GM12878 (cell line): ENCODE results near the gene WDTC1. TPM values are rescaled to one million over a fixed set of nuclear protein-coding genes. Genes with fewer than 3 reads are reported as not detected.

Experiments
- ATF7 ChIP-seq: fragments of 450-650 bp; IDR thresholded peaks from 2 replicates; pipeline ENCODE4 v1.6.1; 2016; ENCODE audit warnings: low read depth, mild to moderate bottlenecking
- BCL11A ChIP-seq: IDR thresholded peaks from 2 replicates; pipeline ENCODE4 v1.6.1; 2011; ENCODE audit warnings: low read depth, low read length
- ETV6 ChIP-seq, 2 experiments: fragments of 450-650 bp in 1 of 2; IDR thresholded peaks in 1 of 2; conservative IDR thresholded peaks in 1 of 2; 2 replicates each; pipeline ENCODE4 v1.6.1; 2014; ENCODE audit warnings: antibody characterized with exemption in 1 of 2, borderline replicate concordance in 1 of 2, low read depth in 1 of 2, mild to moderate bottlenecking in 1 of 2, moderate library complexity in 1 of 2
- FOS ChIP-seq: IDR thresholded peaks from 3 replicates; pipeline ENCODE4 v1.6.1; 2011; ENCODE audit warnings: borderline replicate concordance; ENCODE audit not compliant: insufficient read length; ENCODE audit errors: extremely low read depth
- LARP7 ChIP-seq: fragments of 450-650 bp; IDR thresholded peaks from 2 replicates; pipeline ENCODE4 v1.6.1; 2017; ENCODE audit warnings: mild to moderate bottlenecking
- MEF2A ChIP-seq: IDR thresholded peaks from 2 replicates; pipeline ENCODE4 v1.6.1; 2011; ENCODE audit warnings: low read depth, mild to moderate bottlenecking, low read length, moderate library complexity; ENCODE audit not compliant: insufficient read depth
- MXI1 ChIP-seq: fragments of 150-350 bp; IDR thresholded peaks from 2 replicates; pipeline ENCODE4 v1.6.1; 2011; ENCODE audit warnings: low read depth, mild to moderate bottlenecking, inconsistent platforms, low read length, improper control_type of control experiment
- POLR2A ChIP-seq: IDR thresholded peaks from 2 replicates; pipeline ENCODE4 v1.6.1; 2011; ENCODE audit warnings: low read depth, mild to moderate bottlenecking, low read length
- RB1 ChIP-seq: fragments of 450-650 bp; formaldehyde crosslinking; IDR thresholded peaks from 2 replicates; pipeline ENCODE4 v1.6.1; 2017; ENCODE audit warnings: mild to moderate bottlenecking, borderline replicate concordance
- RCOR1 ChIP-seq: conservative IDR thresholded peaks from 2 replicates; pipeline ENCODE4 v1.6.1; 2012; ENCODE audit warnings: low read depth, low read length, improper control_type of control experiment
- RFX5 ChIP-seq: IDR thresholded peaks from 2 replicates; pipeline ENCODE4 v1.6.1; 2011; ENCODE audit warnings: low read depth, low read length, improper control_type of control experiment
- SMAD1 ChIP-seq: fragments of 450-650 bp; IDR thresholded peaks from 2 replicates; pipeline ENCODE4 v1.6.1; 2018; ENCODE audit warnings: mild to moderate bottlenecking, low read depth; ENCODE audit not compliant: partially characterized antibody
- SRF ChIP-seq, 2 experiments: IDR thresholded peaks; 2 replicates each; pipeline ENCODE4 v1.6.1; 2011; ENCODE audit warnings: low read depth in 2 of 2, low read length in 2 of 2, mild to moderate bottlenecking in 1 of 2, moderate library complexity in 1 of 2
- TBL1XR1 ChIP-seq: IDR thresholded peaks from 2 replicates; pipeline ENCODE4 v1.6.1; 2012; ENCODE audit warnings: low read depth, low read length, improper control_type of control experiment
- ZBED1 ChIP-seq: IDR thresholded peaks from 2 replicates; pipeline ENCODE4 v1.6.1; 2016; ENCODE audit warnings: borderline replicate concordance
- ZNF207 ChIP-seq: fragments of 450-650 bp; IDR thresholded peaks from 2 replicates; pipeline ENCODE4 v1.6.1; 2014; ENCODE audit warnings: antibody characterized with exemption, mild to moderate bottlenecking, borderline replicate concordance
- ZZZ3 ChIP-seq: IDR thresholded peaks from 2 replicates; pipeline ENCODE4 v1.6.1; 2011; ENCODE audit warnings: low read depth; ENCODE audit not compliant: control insufficient read depth, insufficient read length
- polyA plus RNA-seq, 11 experiments: library from polyadenylated mRNA; depleted of rRNA in 4 of 11; unstranded in 6 of 11; stranded (reverse) in 5 of 11; fragments of >200 nt; fragmentation: Nextera tagmentation in 4 of 11; fragmentation: Illumina TruSeq in 1 of 11; extraction: Ambion mirVana in 4 of 11; extraction: Trizol in 1 of 11; gene quantifications; 1 replicate in 1 of 11; 2 replicates in 10 of 11; pipeline versions ENCODE4 v1.2.1 to v1.2.3, GENCODE V29; 2011 to 2016; ENCODE audit warnings: inconsistent platforms in 2 of 11, missing spikeins in 2 of 11, low read depth in 1 of 11
- total RNA-seq, 4 experiments: library from RNA; depleted of rRNA in 3 of 4; stranded (reverse); fragments of >200 nt in 3 of 4; fragmentation: Illumina TruSeq in 1 of 4; extraction: Trizol in 1 of 4; gene quantifications; 2 replicates each; pipeline versions ENCODE4 v1.2.1 to v1.2.3, GENCODE V29; 2013 to 2021
- TF ChIP-seq, protein P1 (sequence below): fragments of 150-350 bp; IDR thresholded peaks from 2 replicates; pipeline ENCODE4 v1.6.1; 2014; ENCODE audit warnings: mild to moderate bottlenecking, low read depth, low read length
- TF ChIP-seq, protein P2 (sequence below): IDR thresholded peaks from 2 replicates; pipeline ENCODE4 v1.6.1; 2011; ENCODE audit warnings: borderline replicate concordance, low read depth, mild to moderate bottlenecking, moderate library complexity, low read length; ENCODE audit not compliant: insufficient read depth, poor library complexity, severe bottlenecking
- TF ChIP-seq, protein P3 (sequence below): fragments of 450-650 bp; IDR thresholded peaks from 2 replicates; pipeline ENCODE4 v1.6.1; 2018; ENCODE audit warnings: mild to moderate bottlenecking, low read depth, moderate library complexity; ENCODE audit not compliant: partially characterized antibody
- TF ChIP-seq, protein P4 (sequence below): fragments of 450-650 bp; formaldehyde crosslinking; IDR thresholded peaks from 2 replicates; pipeline ENCODE4 v1.4.0; 2022; ENCODE audit warnings: mild to moderate bottlenecking, moderate library complexity

WDTC1 gene
- total and polyA plus RNA-seq, 10 of the 15 experiments (the other 5 are each of a cell fraction or from before 2014, with no cell fraction given) = 0.21 to 28.7 (median 7.6) TPM

DNA sequence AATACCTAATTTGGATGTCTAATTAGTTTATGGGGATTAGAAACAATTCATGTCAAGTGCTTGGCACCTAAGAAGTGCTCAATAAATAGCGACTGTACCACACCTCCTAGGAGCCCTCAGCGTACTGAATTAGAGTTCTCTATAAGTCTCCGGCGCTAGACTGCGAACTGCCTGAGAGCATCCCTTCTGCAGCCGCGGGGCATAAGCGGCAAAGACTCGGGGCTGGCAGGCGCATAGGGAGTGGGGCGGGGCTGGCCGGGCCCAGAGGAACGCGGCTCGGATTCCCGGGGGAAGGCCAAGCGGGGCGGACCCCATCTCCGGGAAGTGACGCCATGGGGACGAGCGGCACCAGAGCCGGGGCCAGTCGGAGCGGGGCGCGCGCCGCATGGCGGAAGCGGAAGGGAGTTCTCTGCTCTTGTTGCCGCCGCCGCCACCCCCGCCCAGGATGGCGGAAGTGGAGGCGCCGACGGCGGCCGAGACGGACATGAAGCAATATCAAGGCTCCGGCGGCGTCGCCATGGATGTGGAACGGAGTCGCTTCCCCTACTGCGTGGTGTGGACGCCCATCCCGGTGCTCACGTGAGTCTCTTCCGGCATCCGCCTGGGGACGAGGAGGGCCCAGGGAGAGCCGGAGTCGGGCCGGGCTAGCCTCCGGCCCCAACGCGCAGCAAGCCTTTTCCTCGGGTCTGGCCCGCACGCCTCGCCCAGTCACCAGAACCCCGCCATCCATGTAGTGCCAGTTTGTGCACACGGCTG lies 87.6 kb downstream of the WDTC1 start, which contains the start of gene TMEM222 (continued):
- TF ChIP-seq, protein P1, sequence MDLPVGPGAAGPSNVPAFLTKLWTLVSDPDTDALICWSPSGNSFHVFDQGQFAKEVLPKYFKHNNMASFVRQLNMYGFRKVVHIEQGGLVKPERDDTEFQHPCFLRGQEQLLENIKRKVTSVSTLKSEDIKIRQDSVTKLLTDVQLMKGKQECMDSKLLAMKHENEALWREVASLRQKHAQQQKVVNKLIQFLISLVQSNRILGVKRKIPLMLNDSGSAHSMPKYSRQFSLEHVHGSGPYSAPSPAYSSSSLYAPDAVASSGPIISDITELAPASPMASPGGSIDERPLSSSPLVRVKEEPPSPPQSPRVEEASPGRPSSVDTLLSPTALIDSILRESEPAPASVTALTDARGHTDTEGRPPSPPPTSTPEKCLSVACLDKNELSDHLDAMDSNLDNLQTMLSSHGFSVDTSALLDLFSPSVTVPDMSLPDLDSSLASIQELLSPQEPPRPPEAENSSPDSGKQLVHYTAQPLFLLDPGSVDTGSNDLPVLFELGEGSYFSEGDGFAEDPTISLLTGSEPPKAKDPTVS = no peak
- TF ChIP-seq ETV6 (conservative IDR thresholded peaks at IDR 0.05 in 1 of 2, IDR thresholded peaks at IDR 0.05 in 1 of 2; ENCODE audit: borderline replicate concordance in 1 of 2, low read depth in 1 of 2) (peak in 1 of 2 experiments; percentile 73; a peak in 2 of 4 replicates), RFX5 (peak; percentile 75), BCL11A (no peak), ATF7 (peak; percentile 75), SMAD1 (no peak), ZNF207 (peak; percentile 97; the same call in 1 of the 2 replicates), FOS (no peak), SRF (IDR thresholded peaks at IDR 0.05; ENCODE audit: low read depth in 2 of 2, low read length in 2 of 2) (peak; percentile 47 to 87; a peak in 3 of 4 replicates), RCOR1 (no peak), ZZZ3 (no peak), TBL1XR1 (peak; percentile 84), MEF2A (0 out of 2 replicates have a peak, but pooled peaks have one; percentile 6), MXI1 (no peak; the same call in none of the 2 replicates), RB1 (peak; percentile 93; the same call in 1 of the 2 replicates), POLR2A (peak; percentile 93), LARP7 (peak; percentile 92), ZBED1 (no peak)
- TF ChIP-seq, protein P2, sequence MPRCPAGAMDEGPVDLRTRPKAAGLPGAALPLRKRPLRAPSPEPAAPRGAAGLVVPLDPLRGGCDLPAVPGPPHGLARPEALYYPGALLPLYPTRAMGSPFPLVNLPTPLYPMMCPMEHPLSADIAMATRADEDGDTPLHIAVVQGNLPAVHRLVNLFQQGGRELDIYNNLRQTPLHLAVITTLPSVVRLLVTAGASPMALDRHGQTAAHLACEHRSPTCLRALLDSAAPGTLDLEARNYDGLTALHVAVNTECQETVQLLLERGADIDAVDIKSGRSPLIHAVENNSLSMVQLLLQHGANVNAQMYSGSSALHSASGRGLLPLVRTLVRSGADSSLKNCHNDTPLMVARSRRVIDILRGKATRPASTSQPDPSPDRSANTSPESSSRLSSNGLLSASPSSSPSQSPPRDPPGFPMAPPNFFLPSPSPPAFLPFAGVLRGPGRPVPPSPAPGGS = peak; percentile 69
- TF ChIP-seq, protein P3, sequence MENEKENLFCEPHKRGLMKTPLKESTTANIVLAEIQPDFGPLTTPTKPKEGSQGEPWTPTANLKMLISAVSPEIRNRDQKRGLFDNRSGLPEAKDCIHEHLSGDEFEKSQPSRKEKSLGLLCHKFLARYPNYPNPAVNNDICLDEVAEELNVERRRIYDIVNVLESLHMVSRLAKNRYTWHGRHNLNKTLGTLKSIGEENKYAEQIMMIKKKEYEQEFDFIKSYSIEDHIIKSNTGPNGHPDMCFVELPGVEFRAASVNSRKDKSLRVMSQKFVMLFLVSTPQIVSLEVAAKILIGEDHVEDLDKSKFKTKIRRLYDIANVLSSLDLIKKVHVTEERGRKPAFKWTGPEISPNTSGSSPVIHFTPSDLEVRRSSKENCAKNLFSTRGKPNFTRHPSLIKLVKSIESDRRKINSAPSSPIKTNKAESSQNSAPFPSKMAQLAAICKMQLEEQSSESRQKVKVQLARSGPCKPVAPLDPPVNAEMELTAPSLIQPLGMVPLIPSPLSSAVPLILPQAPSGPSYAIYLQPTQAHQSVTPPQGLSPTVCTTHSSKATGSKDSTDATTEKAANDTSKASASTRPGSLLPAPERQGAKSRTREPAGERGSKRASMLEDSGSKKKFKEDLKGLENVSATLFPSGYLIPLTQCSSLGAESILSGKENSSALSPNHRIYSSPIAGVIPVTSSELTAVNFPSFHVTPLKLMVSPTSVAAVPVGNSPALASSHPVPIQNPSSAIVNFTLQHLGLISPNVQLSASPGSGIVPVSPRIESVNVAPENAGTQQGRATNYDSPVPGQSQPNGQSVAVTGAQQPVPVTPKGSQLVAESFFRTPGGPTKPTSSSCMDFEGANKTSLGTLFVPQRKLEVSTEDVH = peak; percentile 90
- TF ChIP-seq, protein P4, sequence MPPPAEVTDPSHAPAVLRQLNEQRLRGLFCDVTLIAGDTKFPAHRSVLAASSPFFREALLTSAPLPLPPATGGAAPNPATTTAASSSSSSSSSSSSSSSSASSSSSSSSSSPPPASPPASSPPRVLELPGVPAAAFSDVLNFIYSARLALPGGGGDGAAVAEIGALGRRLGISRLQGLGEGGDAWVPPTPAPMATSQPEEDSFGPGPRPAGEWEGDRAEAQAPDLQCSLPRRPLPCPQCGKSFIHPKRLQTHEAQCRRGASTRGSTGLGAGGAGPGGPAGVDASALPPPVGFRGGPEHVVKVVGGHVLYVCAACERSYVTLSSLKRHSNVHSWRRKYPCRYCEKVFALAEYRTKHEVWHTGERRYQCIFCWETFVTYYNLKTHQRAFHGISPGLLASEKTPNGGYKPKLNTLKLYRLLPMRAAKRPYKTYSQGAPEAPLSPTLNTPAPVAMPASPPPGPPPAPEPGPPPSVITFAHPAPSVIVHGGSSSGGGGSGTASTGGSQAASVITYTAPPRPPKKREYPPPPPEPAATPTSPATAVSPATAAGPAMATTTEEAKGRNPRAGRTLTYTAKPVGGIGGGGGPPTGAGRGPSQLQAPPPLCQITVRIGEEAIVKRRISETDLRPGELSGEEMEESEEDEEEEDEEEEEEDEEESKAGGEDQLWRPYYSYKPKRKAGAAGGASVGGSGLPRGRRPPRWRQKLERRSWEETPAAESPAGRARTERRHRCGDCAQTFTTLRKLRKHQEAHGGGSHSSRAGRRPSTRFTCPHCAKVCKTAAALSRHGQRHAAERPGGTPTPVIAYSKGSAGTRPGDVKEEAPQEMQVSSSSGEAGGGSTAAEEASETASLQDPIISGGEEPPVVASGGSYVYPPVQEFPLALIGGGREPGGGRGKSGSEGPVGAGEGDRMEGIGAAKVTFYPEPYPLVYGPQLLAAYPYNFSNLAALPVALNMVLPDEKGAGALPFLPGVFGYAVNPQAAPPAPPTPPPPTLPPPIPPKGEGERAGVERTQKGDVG (CRISPR knock-in tag) = no peak
